ENCODE results near the gene PPP5C. TPM values are rescaled to one million over a fixed set of nuclear protein-coding genes. Genes with fewer than 3 reads are reported as not detected.
"Not testable (repeated sequence)": the region's sequence is repeated elsewhere in the genome, so short reads cannot be mapped to it uniquely, and the experiment has no call there.

The PPP5C gene
- total RNA-seq, 1 experiment from 2014 or later, result 58.1 TPM

DNA sequence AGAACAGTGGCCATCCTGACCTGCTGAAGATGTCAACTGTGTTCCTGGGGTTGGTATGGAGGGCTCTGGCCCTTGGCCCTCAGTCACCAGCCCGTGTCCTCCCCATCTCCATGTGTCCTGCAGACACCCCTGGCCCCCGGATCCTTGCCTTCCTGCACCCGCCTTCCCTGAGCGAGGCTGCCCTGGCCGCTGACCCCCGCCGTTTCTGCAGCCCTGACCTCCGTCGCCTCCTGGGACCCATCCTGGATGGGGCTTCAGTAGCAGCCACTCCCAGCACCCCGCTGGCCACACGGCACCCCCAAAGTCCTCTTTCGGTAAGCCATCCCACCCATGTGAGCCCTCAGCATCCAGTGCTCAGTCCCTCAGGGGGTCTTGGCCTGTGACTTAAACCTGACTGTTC is 25.2 kb upstream of the PPP5C start:
- in situ Hi-C loops (cut with HindIII; ENCODE audit: low pct_unique_long_range_greater_than_20kb, low sequenced_read_pairs), result no loop called here
- peaks cover 5% of the 10 kb centered on the region; the same call in 1 of the 2 replicates for H3K9me3 ChIP-seq (ENCODE audit: control insufficient read depth, insufficient read depth, low read depth, low read length)
- POLR2A ChIA-PET, result no interaction called here

DNA sequence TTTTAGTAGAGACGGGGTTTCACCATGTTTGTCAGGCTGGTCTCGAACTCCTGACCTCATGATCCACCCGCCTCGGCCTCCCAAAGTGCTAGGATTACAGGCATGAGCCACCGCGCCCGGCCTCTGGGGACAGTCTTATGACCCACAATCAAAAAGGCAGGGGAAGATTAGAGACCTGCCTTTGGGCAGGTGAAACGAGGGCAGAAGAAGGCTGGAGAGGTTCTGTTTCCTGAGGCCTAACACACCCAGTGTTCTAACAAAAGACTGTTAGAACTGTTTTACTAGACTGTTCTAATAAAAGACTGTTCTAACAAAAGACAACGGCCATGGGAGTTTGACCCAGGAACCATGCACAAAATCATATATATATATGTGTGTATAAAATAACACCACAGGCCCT is 23.7 kb upstream of the PPP5C start:
- H3K27me3 ChIP-seq (ENCODE audit: control insufficient read depth, insufficient read depth, low read length); H3K9me3 ChIP-seq (ENCODE audit: control insufficient read depth, insufficient read depth, low read depth, low read length); H3K4me1 ChIP-seq (ENCODE audit: control insufficient read depth, insufficient read depth, low read length); in situ Hi-C loops (cut with HindIII; ENCODE audit: low pct_unique_long_range_greater_than_20kb, low sequenced_read_pairs); CTCF ChIA-PET; BruUV-seq (replicated peaks); POLR2A ChIA-PET; H3K36me3 ChIP-seq (ENCODE audit: control insufficient read depth, insufficient read depth, low read length); H3K27ac ChIP-seq (ENCODE audit: low read length); intact Hi-C loops (cut with micrococcal nuclease; ENCODE audit: unreplicated experiment); ATAC-seq; H3K4me3 ChIP-seq (ENCODE audit: low read depth in 2 of 2, low read length in 2 of 2); DNase-seq (ENCODE audit: low read depth, low spot score): not testable (repeated sequence)

More for the DNA sequence above, 25.2 kb upstream of the PPP5C start:
- no TSS peak for BruUV-seq (replicated peaks)
- CTCF ChIA-PET, result interaction anchor here (0.6 kb wide), 1 partner anchor 38 kb away, joined by 3 read pairs; no protein-coding TSS in a partner anchor
- no peaks in the 10 kb centered on the region for H3K4me1 ChIP-seq (ENCODE audit: control insufficient read depth, insufficient read depth, low read length)
- no peak overlapping the region for H3K27ac ChIP-seq (ENCODE audit: low read length)
- H3K4me3 ChIP-seq (ENCODE audit: low read depth in 2 of 2, low read length in 2 of 2), result no peak overlapping the region
- intact Hi-C loops (cut with micrococcal nuclease; ENCODE audit: unreplicated experiment), result no loop called here
- DNase-seq (ENCODE audit: low read depth, low spot score) (no peak), ATAC-seq (no peak)
- H3K27me3 ChIP-seq (ENCODE audit: control insufficient read depth, insufficient read depth, low read length), result no peaks in the 10 kb centered on the region
- TF ChIP-seq, protein P1, sequence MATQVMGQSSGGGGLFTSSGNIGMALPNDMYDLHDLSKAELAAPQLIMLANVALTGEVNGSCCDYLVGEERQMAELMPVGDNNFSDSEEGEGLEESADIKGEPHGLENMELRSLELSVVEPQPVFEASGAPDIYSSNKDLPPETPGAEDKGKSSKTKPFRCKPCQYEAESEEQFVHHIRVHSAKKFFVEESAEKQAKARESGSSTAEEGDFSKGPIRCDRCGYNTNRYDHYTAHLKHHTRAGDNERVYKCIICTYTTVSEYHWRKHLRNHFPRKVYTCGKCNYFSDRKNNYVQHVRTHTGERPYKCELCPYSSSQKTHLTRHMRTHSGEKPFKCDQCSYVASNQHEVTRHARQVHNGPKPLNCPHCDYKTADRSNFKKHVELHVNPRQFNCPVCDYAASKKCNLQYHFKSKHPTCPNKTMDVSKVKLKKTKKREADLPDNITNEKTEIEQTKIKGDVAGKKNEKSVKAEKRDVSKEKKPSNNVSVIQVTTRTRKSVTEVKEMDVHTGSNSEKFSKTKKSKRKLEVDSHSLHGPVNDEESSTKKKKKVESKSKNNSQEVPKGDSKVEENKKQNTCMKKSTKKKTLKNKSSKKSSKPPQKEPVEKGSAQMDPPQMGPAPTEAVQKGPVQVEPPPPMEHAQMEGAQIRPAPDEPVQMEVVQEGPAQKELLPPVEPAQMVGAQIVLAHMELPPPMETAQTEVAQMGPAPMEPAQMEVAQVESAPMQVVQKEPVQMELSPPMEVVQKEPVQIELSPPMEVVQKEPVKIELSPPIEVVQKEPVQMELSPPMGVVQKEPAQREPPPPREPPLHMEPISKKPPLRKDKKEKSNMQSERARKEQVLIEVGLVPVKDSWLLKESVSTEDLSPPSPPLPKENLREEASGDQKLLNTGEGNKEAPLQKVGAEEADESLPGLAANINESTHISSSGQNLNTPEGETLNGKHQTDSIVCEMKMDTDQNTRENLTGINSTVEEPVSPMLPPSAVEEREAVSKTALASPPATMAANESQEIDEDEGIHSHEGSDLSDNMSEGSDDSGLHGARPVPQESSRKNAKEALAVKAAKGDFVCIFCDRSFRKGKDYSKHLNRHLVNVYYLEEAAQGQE (IDR thresholded peaks at IDR 0.05; ENCODE audit: insufficient read depth in 1 of 2, low read depth in 2 of 2, low read length in 1 of 2), result no peak
- TF ChIP-seq SIN3A (IDR thresholded peaks at IDR 0.05; ENCODE audit: borderline replicate concordance, insufficient read depth, low read depth, low read length), result no peak
- TF ChIP-seq, protein P2, sequence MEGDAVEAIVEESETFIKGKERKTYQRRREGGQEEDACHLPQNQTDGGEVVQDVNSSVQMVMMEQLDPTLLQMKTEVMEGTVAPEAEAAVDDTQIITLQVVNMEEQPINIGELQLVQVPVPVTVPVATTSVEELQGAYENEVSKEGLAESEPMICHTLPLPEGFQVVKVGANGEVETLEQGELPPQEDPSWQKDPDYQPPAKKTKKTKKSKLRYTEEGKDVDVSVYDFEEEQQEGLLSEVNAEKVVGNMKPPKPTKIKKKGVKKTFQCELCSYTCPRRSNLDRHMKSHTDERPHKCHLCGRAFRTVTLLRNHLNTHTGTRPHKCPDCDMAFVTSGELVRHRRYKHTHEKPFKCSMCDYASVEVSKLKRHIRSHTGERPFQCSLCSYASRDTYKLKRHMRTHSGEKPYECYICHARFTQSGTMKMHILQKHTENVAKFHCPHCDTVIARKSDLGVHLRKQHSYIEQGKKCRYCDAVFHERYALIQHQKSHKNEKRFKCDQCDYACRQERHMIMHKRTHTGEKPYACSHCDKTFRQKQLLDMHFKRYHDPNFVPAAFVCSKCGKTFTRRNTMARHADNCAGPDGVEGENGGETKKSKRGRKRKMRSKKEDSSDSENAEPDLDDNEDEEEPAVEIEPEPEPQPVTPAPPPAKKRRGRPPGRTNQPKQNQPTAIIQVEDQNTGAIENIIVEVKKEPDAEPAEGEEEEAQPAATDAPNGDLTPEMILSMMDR (IDR thresholded peaks at IDR 0.05), result no peak
- TF ChIP-seq TCF7L2 (IDR thresholded peaks at IDR 0.05; ENCODE audit: low read depth, low read length), result no peak
- TF ChIP-seq POLR2AphosphoS5 (IDR thresholded peaks at IDR 0.05; ENCODE audit: low read depth, low read length), result no peak
- no peaks in the 10 kb centered on the region for H3K36me3 ChIP-seq (ENCODE audit: control insufficient read depth, insufficient read depth, low read length)

DNA sequence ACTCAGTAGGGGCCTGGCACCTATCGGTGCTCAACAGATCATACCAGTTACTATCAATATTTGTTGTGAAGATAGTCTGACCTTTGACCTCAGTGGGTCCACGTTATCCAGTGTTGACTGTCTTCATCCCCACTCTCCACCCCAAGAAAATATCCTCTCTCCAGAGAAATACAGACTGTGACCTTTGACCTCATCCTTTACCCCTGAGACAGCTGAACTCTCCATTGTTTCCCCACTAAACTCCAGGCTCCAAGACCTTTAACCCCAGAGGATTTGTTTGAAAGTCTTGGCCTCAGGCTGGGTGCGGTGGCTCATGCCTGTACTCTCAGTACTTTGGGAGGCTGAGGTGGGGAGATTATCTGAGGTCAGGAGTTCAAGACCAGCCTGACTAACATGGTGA is 22.6 kb upstream of the PPP5C start:
- Histone ChIP-seq H3K9me3 (ENCODE audit: control insufficient read depth, insufficient read depth, low read depth, low read length) (peaks cover 6% of the 10 kb centered on the region; the same call in 1 of the 2 replicates), H3K4me3 (ENCODE audit: low read depth in 2 of 2, low read length in 2 of 2) (no peak overlapping the region), H3K4me1 (ENCODE audit: control insufficient read depth, insufficient read depth, low read length) (no peaks in the 10 kb centered on the region), H3K27me3 (ENCODE audit: control insufficient read depth, insufficient read depth, low read length) (no peaks in the 10 kb centered on the region), H3K27ac (ENCODE audit: low read length) (no peak overlapping the region), H3K36me3 (ENCODE audit: control insufficient read depth, insufficient read depth, low read length) (no peaks in the 10 kb centered on the region)
- DNase-seq (ENCODE audit: low read depth, low spot score) (no peak), ATAC-seq (no peak)
- CTCF ChIA-PET, result interaction anchor here (1.0 kb wide), 1 partner anchor 67 kb away, joined by 3 read pairs; no protein-coding TSS in a partner anchor
- no TSS peak for BruUV-seq (replicated peaks)
- intact Hi-C loops (cut with micrococcal nuclease; ENCODE audit: unreplicated experiment) (no loop called here), in situ Hi-C loops (cut with HindIII; ENCODE audit: low pct_unique_long_range_greater_than_20kb, low sequenced_read_pairs) (no loop called here)
- POLR2A ChIA-PET, result no interaction called here
- TF ChIP-seq TCF7L2 (IDR thresholded peaks at IDR 0.05; ENCODE audit: low read depth, low read length), result no peak
- TF ChIP-seq, protein P2 (IDR thresholded peaks at IDR 0.05), result no peak
- TF ChIP-seq, protein P1 (IDR thresholded peaks at IDR 0.05; ENCODE audit: insufficient read depth in 1 of 2, low read depth in 2 of 2, low read length in 1 of 2), result no peak
- TF ChIP-seq POLR2AphosphoS5 (IDR thresholded peaks at IDR 0.05; ENCODE audit: low read depth, low read length), result no peak
- no peak for TF ChIP-seq SIN3A (IDR thresholded peaks at IDR 0.05; ENCODE audit: borderline replicate concordance, insufficient read depth, low read depth, low read length)

All from Panc1 (cell line).